Measurements from ENCODE around the gene ATXN2L. TPM values are rescaled to one million over a fixed set of nuclear protein-coding genes. Genes with fewer than 3 reads are reported as not detected.
A peak's percentile ranks its signal among the peaks of the same experiment; 100 is the strongest.
"Not testable (repeated sequence)": the region's sequence is repeated elsewhere in the genome, so short reads cannot be mapped to it uniquely, and the experiment has no call there.

Gene ATXN2L
- total RNA-seq, 1 donor from 2014 or later = 210 TPM

DNA sequence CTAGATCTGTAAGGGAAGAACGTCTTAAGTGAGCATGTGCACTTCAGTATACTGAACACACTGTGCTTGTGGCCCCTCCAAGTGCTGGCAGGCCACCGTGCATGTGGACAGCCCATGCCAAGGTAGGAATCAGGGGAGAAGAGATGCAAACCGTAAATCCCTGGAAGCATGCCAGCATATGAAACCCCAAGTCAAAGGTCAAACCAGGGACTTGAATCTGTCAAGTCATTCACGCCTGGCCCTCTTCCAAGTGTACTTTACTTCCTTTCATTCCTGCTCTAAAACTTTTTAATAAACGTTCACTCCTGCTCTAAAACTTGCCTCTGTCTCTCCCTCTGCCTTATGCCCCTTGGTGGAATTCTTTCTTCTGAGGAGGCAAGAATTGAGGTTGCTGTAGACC is 2.8 kb upstream of the ATXN2L start:
- Mint-ChIP-seq H3K27me3 (ENCODE audit: unreplicated experiment) (no peaks in the 10 kb centered on the region), H3K27ac (ENCODE audit: unreplicated experiment) (no peak overlapping the region), H3K9me3 (ENCODE audit: unreplicated experiment) (no peaks in the 10 kb centered on the region), H3K4me1 (ENCODE audit: unreplicated experiment) (peaks cover 15% of the 10 kb centered on the region), H3K4me3 (ENCODE audit: unreplicated experiment) (no peak overlapping the region), H3K36me3 (ENCODE audit: unreplicated experiment) (peaks cover 5% of the 10 kb centered on the region)
- no peak for DNase-seq (ENCODE audit: extremely low spot score, unreplicated experiment)
- no peak for TF ChIP-seq CTCF (IDR thresholded peaks at IDR 0.05)

DNA sequence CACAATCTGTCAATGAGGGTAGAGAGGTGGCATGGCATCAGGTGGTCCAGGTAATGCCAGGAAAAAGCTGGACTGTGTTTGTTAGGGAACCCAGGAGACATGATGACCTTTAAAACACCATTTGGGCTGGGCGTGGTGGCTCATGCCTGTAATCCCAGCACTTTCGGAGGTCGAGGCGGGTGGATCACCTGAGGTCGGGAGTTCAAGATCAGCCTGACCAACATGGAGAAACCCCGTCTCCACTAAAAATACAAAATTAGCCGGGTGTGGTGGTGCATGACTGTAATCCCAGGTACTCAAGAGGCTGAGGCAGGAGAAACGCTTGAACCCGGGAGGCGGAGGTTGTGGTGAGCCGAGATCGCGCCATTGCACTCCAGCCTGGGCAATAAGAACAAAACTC is 2.3 kb upstream of the ATXN2L start:
- not testable (repeated sequence) for DNase-seq (ENCODE audit: extremely low spot score, unreplicated experiment); H3K36me3 Mint-ChIP-seq (ENCODE audit: unreplicated experiment); H3K4me3 Mint-ChIP-seq (ENCODE audit: unreplicated experiment); H3K27ac Mint-ChIP-seq (ENCODE audit: unreplicated experiment); H3K27me3 Mint-ChIP-seq (ENCODE audit: unreplicated experiment); H3K9me3 Mint-ChIP-seq (ENCODE audit: unreplicated experiment)
- H3K4me1 Mint-ChIP-seq (ENCODE audit: unreplicated experiment) = peaks cover 20% of the 10 kb centered on the region

GRCh38 chr16:28821874-28822519 is 802 bp upstream of the ATXN2L start:
- Mint-ChIP-seq H3K4me3 (ENCODE audit: unreplicated experiment) (peak overlapping the region; percentile 87), H3K27me3 (ENCODE audit: unreplicated experiment) (no peaks in the 10 kb centered on the region), H3K36me3 (ENCODE audit: unreplicated experiment) (peaks cover 21% of the 10 kb centered on the region), H3K4me1 (ENCODE audit: unreplicated experiment) (peaks cover 31% of the 10 kb centered on the region), H3K27ac (ENCODE audit: unreplicated experiment) (peak overlapping the region; percentile 89), H3K9me3 (ENCODE audit: unreplicated experiment) (no peaks in the 10 kb centered on the region)
- DNase-seq (ENCODE audit: extremely low spot score, unreplicated experiment) = no peak
- TF ChIP-seq CTCF (IDR thresholded peaks at IDR 0.05) = no peak

GRCh38 chr16:28823291-28823872 is 583 bp downstream of the ATXN2L start:
- no peaks in the 10 kb centered on the region for H3K9me3 Mint-ChIP-seq (ENCODE audit: unreplicated experiment)
- H3K36me3 Mint-ChIP-seq (ENCODE audit: unreplicated experiment) = peaks cover 31% of the 10 kb centered on the region
- peak overlapping the region; percentile 97 for H3K4me3 Mint-ChIP-seq (ENCODE audit: unreplicated experiment)
- DNase-seq (ENCODE audit: extremely low spot score, unreplicated experiment) = no peak
- H3K4me1 Mint-ChIP-seq (ENCODE audit: unreplicated experiment) = peaks cover 34% of the 10 kb centered on the region
- H3K27me3 Mint-ChIP-seq (ENCODE audit: unreplicated experiment) = no peaks in the 10 kb centered on the region
- peak overlapping the region; percentile 99 for H3K27ac Mint-ChIP-seq (ENCODE audit: unreplicated experiment)
- TF ChIP-seq CTCF (IDR thresholded peaks at IDR 0.05) = no peak

DNA sequence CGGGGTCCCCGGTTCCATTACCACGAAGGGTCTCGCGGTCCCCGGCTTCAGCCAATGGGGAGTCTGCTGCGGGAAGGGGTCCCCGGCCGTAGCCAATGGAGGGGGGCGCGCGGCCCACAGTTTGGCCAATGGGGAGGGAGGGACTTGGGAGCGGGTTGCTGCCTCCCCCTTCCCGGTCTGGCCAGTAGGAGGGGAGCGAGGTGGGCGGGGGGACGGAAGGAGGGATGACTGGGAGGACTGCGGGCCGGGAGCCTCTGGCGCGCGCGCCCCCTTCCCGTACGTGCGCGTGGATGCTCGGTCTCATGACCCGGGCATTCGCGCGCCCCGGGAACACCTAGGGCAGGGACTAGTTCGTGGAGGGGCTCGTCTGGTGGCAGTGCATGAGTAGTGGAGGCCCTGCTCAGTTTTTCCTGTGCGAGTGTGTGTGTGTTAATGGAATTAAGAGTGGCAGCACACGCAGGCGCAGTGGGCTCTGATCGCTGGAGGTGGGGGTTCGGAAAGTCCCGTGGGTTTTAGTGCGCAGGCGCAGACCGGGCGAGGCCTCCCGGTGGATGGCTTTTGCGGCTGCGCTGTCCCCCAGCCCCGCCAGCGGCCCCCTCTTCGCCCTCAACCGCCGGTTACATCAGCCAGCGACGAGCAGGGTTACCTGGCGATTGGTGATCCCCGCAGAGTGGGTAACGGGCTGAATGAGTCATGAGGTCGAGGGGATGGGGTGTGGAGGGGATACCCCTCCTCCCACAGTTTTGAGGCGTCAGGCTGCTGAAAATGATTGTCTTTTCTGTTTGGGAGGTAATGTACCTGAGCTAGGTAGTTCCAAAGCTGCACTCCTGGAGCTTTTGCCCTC is 1.3 kb downstream of the ATXN2L start:
- peak; percentile 98 for DNase-seq (ENCODE audit: extremely low spot score, unreplicated experiment)
- H3K4me3 Mint-ChIP-seq (ENCODE audit: unreplicated experiment) = peak overlapping the region; percentile 97
- peaks cover 34% of the 10 kb centered on the region for H3K36me3 Mint-ChIP-seq (ENCODE audit: unreplicated experiment)
- peak overlapping the region; percentile 99 for H3K27ac Mint-ChIP-seq (ENCODE audit: unreplicated experiment)
- peak; percentile 30 for TF ChIP-seq CTCF (IDR thresholded peaks at IDR 0.05)
- no peaks in the 10 kb centered on the region for H3K27me3 Mint-ChIP-seq (ENCODE audit: unreplicated experiment)
- peaks cover 34% of the 10 kb centered on the region for H3K4me1 Mint-ChIP-seq (ENCODE audit: unreplicated experiment)
- no peaks in the 10 kb centered on the region for H3K9me3 Mint-ChIP-seq (ENCODE audit: unreplicated experiment)

All from osteocyte (in vitro differentiated cells).